GM18867 (cell line): ENCODE data around the gene WWC1.
"Not testable (repeated sequence)": the region's sequence is repeated elsewhere in the genome, so short reads cannot be mapped to it uniquely, and the experiment has no call there.

ENCODE experiments used
- ATAC-seq: cut with Tn5 transposase; IDR thresholded peaks from one replicate; pipeline ENCODE4 v1.9.1; 2021; ENCODE audit warnings: mild to moderate bottlenecking, moderate library complexity; ENCODE audit not compliant: unreplicated experiment

WWC1 gene

GRCh38 chr5:168329302-168329701 lies 37.9 kb downstream of the WWC1 start:
- ATAC-seq = no peak

GRCh38 chr5:168332042-168332441 lies 40.6 kb downstream of the WWC1 start:
- ATAC-seq = no peak

- no peak for ATAC-seq
Observed at GRCh38 chr5:168334280-168334679, 42.8 kb downstream of the WWC1 start.

GRCh38 chr5:168334695-168335094 lies 43.2 kb downstream of the WWC1 start:
- ATAC-seq = no peak

- no peak for ATAC-seq
Observed at GRCh38 chr5:168337361-168337760, 45.9 kb downstream of the WWC1 start.

- ATAC-seq = no peak
Observed at GRCh38 chr5:168339109-168339771, 47.8 kb downstream of the WWC1 start.

- not testable (repeated sequence) for ATAC-seq
Observed at GRCh38 chr5:168339772-168340140, 48.3 kb downstream of the WWC1 start.

- no peak for ATAC-seq
Observed at GRCh38 chr5:168340487-168340886, 49.0 kb downstream of the WWC1 start.

GRCh38 chr5:168341178-168341577 lies 49.7 kb downstream of the WWC1 start:
- ATAC-seq = no peak

- ATAC-seq = no peak
Observed at GRCh38 chr5:168342151-168342825, 50.8 kb downstream of the WWC1 start.

- ATAC-seq = no peak
Observed at GRCh38 chr5:168342985-168343384, 51.5 kb downstream of the WWC1 start.

GRCh38 chr5:168346417-168346816 lies 55.0 kb downstream of the WWC1 start:
- no peak for ATAC-seq

- ATAC-seq = peak; percentile 98
Observed at GRCh38 chr5:168347368-168348083, 56.1 kb downstream of the WWC1 start.

- no peak for ATAC-seq
Observed at GRCh38 chr5:168348084-168348414, 56.6 kb downstream of the WWC1 start.

GRCh38 chr5:168350315-168350714 lies 58.9 kb downstream of the WWC1 start:
- no peak for ATAC-seq

- ATAC-seq = no peak
Observed at GRCh38 chr5:168353216-168353957, 61.9 kb downstream of the WWC1 start.

- no peak for ATAC-seq
Observed at GRCh38 chr5:168354397-168354796, 63.0 kb downstream of the WWC1 start.

- no peak for ATAC-seq
Observed at GRCh38 chr5:168356171-168356570, 64.7 kb downstream of the WWC1 start.

- no peak for ATAC-seq
Observed at GRCh38 chr5:168356592-168356991, 65.1 kb downstream of the WWC1 start.

- no peak for ATAC-seq
Observed at GRCh38 chr5:168357876-168358275, 66.4 kb downstream of the WWC1 start.

- no peak for ATAC-seq
Observed at GRCh38 chr5:168359820-168360460, 68.5 kb downstream of the WWC1 start.
